ENCODE measurements around the gene SNAP23.

Gene SNAP23

GRCh38 chr15:42575188-42576039, 80.0 kb downstream of the SNAP23 start, which contains the start of gene STARD9:
Gene STARD9 (plus strand): TSS chr15:42575606. CDS start chr15:42575716, 110 bp downstream.
- DNase-seq (ENCODE audit: low spot score): peak; percentile 99

GRCh38 chr15:42576040-42576594, 80.7 kb downstream of the SNAP23 start:
- DNase-seq (ENCODE audit: low spot score): no peak

GRCh38 chr15:42576776-42577175, 81.3 kb downstream of the SNAP23 start:
- DNase-seq (ENCODE audit: low spot score): no peak

GRCh38 chr15:42577514-42578031, 82.1 kb downstream of the SNAP23 start:
- no peak for DNase-seq (ENCODE audit: low spot score)

GRCh38 chr15:42578984-42579537, 83.6 kb downstream of the SNAP23 start:
- no peak for DNase-seq (ENCODE audit: low spot score)

GRCh38 chr15:42581272-42581730, 85.9 kb downstream of the SNAP23 start:
- peak; percentile 91 for DNase-seq (ENCODE audit: low spot score)

Measured in left forelimb (tissue), 1 donor.